ENCODE measurements around the gene TNFRSF1B. TPM values are rescaled to one million over a fixed set of nuclear protein-coding genes. Genes with fewer than 3 reads are reported as not detected.

TNFRSF1B gene
- total and polyA plus RNA-seq, 2 of the 8 experiments (the other 6 are each of a cell fraction or from before 2014, with no cell fraction given): 1.7 to 2.9 TPM

- H3K9ac ChIP-seq (replicated peaks in 1 of 4; ENCODE audit: extremely low read depth in 1 of 4, low read depth in 3 of 4, low read length in 3 of 4): no peak overlapping the region
- no peak overlapping the region for H2BK120ac ChIP-seq (replicated peaks; ENCODE audit: low read depth, low read length)
- no peak overlapping the region for H3K23ac ChIP-seq (ENCODE audit: insufficient read length)
- H3K4me3 ChIP-seq (ENCODE audit: extremely low read depth in 1 of 4, insufficient read depth in 2 of 4, low read depth in 3 of 4, low read length in 4 of 4): no peak overlapping the region
- H3K27me3 ChIP-seq (replicated peaks in 1 of 4; ENCODE audit: control insufficient read depth in 3 of 4, extremely low read depth in 1 of 4, insufficient read depth in 3 of 4, low read length in 3 of 4): no peaks in the 10 kb centered on the region
- DNase-seq (ENCODE audit: low read depth in 1 of 2, low spot score in 2 of 2) (no peak), FAIRE-seq (no peak)
- no peaks in the 10 kb centered on the region for H3K9me3 ChIP-seq (ENCODE audit: insufficient read depth in 2 of 2, low read depth in 1 of 2, low read length in 1 of 2)
- 88% methylated on average over 10 of the region's 10 CpGs; no CpG with 5 or more reads in 1 of the 2 experiments for WGBS, 2 experiments (ENCODE audit: extremely low coverage in 1 of 2, insufficient coverage in 1 of 2, insufficient read length in 1 of 2, insufficient replicate concordance in 2 of 2, low coverage in 1 of 2, low lambda C conversion rate in 2 of 2, missing lambda C conversion rate in 1 of 2)
- H2BK5ac ChIP-seq (ENCODE audit: low read depth, low read length): no peak overlapping the region
- peaks cover 0 to 2% (median 0%) of the 10 kb centered on the region in 4 experiments; a peak in 2 of 8 replicates for H3K36me3 ChIP-seq (ENCODE audit: control insufficient read depth in 2 of 4, insufficient read depth in 4 of 4, low read length in 3 of 4)
- H2BK15ac ChIP-seq (ENCODE audit: low read length): no peak overlapping the region
- no peak overlapping the region for H3K14ac ChIP-seq (ENCODE audit: insufficient read length)
- H3K23me2 ChIP-seq (ENCODE audit: low read depth, low read length): no peaks in the 10 kb centered on the region
- H3K4ac ChIP-seq (replicated peaks; ENCODE audit: insufficient read length, low read depth, low read length): no peak overlapping the region
- no peaks in the 10 kb centered on the region for H3K79me1 ChIP-seq (ENCODE audit: low read depth, low read length)
- H3K4me2 ChIP-seq (ENCODE audit: insufficient read depth in 1 of 2, low read depth in 2 of 2, low read length in 2 of 2): no peak overlapping the region
- no peak overlapping the region for H4K91ac ChIP-seq (replicated peaks; ENCODE audit: insufficient read length, low read length)
- H2AK5ac ChIP-seq (ENCODE audit: low read depth, low read length): no peak overlapping the region
- no peaks in the 10 kb centered on the region for H3K79me2 ChIP-seq (ENCODE audit: control insufficient read depth in 1 of 2, insufficient read depth in 2 of 2, low read length in 2 of 2)
- POLR2A ChIA-PET (ENCODE audit: partially characterized antibody): no interaction called here
- H3K27ac ChIP-seq (ENCODE audit: low read depth, low read length): no peak overlapping the region
- H2BK20ac ChIP-seq (ENCODE audit: low read length): no peak overlapping the region
- H2BK12ac ChIP-seq (ENCODE audit: low read depth, low read length): no peak overlapping the region
- H3K4me1 ChIP-seq (replicated peaks in 1 of 4; ENCODE audit: control insufficient read depth in 3 of 4, insufficient read depth in 4 of 4, low read length in 3 of 4): no peaks in the 10 kb centered on the region
- no peak overlapping the region for H3K18ac ChIP-seq (ENCODE audit: extremely low read depth, low read length)
- H3K56ac ChIP-seq (replicated peaks; ENCODE audit: insufficient read length, low read depth, low read length): no peak overlapping the region
- H4K20me1 ChIP-seq (replicated peaks in 1 of 2; ENCODE audit: control insufficient read depth in 1 of 2, insufficient read depth in 2 of 2, low read length in 2 of 2): no peaks in the 10 kb centered on the region
- H4K5ac ChIP-seq (ENCODE audit: insufficient read length, low read depth, low read length): no peak overlapping the region
- CTCF ChIA-PET (ENCODE audit: partially characterized antibody): interaction anchor here (1.0 to 12.6 kb wide), 12 partner anchors 7 to 149 kb away, joined by 3 to 503 read pairs (median 49); partner anchors contain the start of gene VPS13D
- H2AFZ ChIP-seq (ENCODE audit: low read length): no peak overlapping the region
- H4K8ac ChIP-seq (ENCODE audit: extremely low read depth, insufficient read depth, low read length): no peak overlapping the region; the same call in 1 of the 2 replicates
- no peak for TF ChIP-seq SIN3A (conservative IDR thresholded peaks at IDR 0.05 in 1 of 2, IDR thresholded peaks at IDR 0.05 in 1 of 2; ENCODE audit: low read depth in 1 of 2, low read length in 2 of 2)
- TF ChIP-seq TAF1 (IDR thresholded peaks at IDR 0.05; ENCODE audit: low read depth, low read length): no peak
- no peak for TF ChIP-seq SIRT6 (IDR thresholded peaks at IDR 0.05; ENCODE audit: low read length)
- no peak for TF ChIP-seq CTBP2 (IDR thresholded peaks at IDR 0.05; ENCODE audit: borderline replicate concordance, insufficient read depth, insufficient read length, low read length)
- TF ChIP-seq RXRA (IDR thresholded peaks at IDR 0.05; ENCODE audit: insufficient read depth, low read depth, low read length): no peak
- no peak for TF ChIP-seq RFX5 (IDR thresholded peaks at IDR 0.05; ENCODE audit: borderline replicate concordance, low read depth, low read length)
- no peak for TF ChIP-seq GTF2F1 (IDR thresholded peaks at IDR 0.05; ENCODE audit: borderline replicate concordance, low read depth, low read length)
- no peak for TF ChIP-seq EP300 (IDR thresholded peaks at IDR 0.05; ENCODE audit: borderline replicate concordance in 1 of 2, low read depth in 2 of 2, low read length in 2 of 2)
- no peak for TF ChIP-seq RAD21 (IDR thresholded peaks at IDR 0.05 in 1 of 2, conservative IDR thresholded peaks at IDR 0.05 in 1 of 2; ENCODE audit: low read depth in 2 of 2, low read length in 2 of 2)
- TF ChIP-seq MAX (IDR thresholded peaks at IDR 0.05): no peak
- TF ChIP-seq BRCA1 (IDR thresholded peaks at IDR 0.05; ENCODE audit: low read depth, low read length): no peak
- TF ChIP-seq JUND (IDR thresholded peaks at IDR 0.05; ENCODE audit: low read length): no peak
Observed at GRCh38 chr1:12127206-12127810, 39.5 kb upstream of the TNFRSF1B start.

Data from H1 (cell line).